ENCODE data around the gene GLYR1.

GRCh38 chr16:4762205-4762604 is 84.9 kb downstream of the GLYR1 start:
- TF ChIP-seq TCF12 (IDR thresholded peaks at IDR 0.05; ENCODE audit: low read depth) (no peak), TEAD4 (IDR thresholded peaks at IDR 0.05) (no peak), REST (IDR thresholded peaks at IDR 0.05; ENCODE audit: low read depth) (no peak), TAF1 (IDR thresholded peaks at IDR 0.05; ENCODE audit: low read depth) (no peak), EGR1 (IDR thresholded peaks at IDR 0.05) (no peak), CREB1 (IDR thresholded peaks at IDR 0.05; ENCODE audit: low read depth) (no peak)

Measured in Ishikawa (cell line).